PFSK-1 (cell line): ENCODE measurements around the gene CD28.

Experiments
- FOXP2 ChIP-seq: optimal IDR thresholded peaks from 2 replicates; pipeline ENCODE3; 2011; ENCODE audit warnings: borderline replicate concordance, control low read depth, inconsistent platforms; ENCODE audit not compliant: insufficient read depth; ENCODE audit errors: extremely low read length, extremely low read depth
- POLR2AphosphoS5 ChIP-seq: IDR thresholded peaks from 2 replicates; pipeline ENCODE4 v1.6.1; 2012; ENCODE audit warnings: low read depth, mild to moderate bottlenecking, control low read depth, low read length, moderate library complexity
- SIN3A ChIP-seq: IDR thresholded peaks from 2 replicates; pipeline ENCODE4 v1.6.1; 2012; ENCODE audit warnings: mild to moderate bottlenecking, low read length, moderate library complexity, borderline replicate concordance; ENCODE audit not compliant: insufficient read depth
- TAF1 ChIP-seq: IDR thresholded peaks from 2 replicates; pipeline ENCODE4 v1.6.1; 2012; ENCODE audit warnings: low read length, control low read depth, borderline replicate concordance; ENCODE audit not compliant: insufficient read depth
- TF ChIP-seq, protein P1 (sequence below), 2 experiments: IDR thresholded peaks; 2 replicates each; pipeline versions ENCODE4 v1.6.1 to v1.8.0; 2011 to 2012; ENCODE audit warnings: low read depth in 2 of 2, low read length in 2 of 2, control low read depth in 1 of 2, inconsistent platforms in 1 of 2, mild to moderate bottlenecking in 1 of 2, moderate library complexity in 1 of 2; ENCODE audit not compliant: insufficient read depth in 1 of 2

Gene CD28

GRCh38 chr2:203775684-203776083 lies 69.2 kb downstream of the CD28 start:
- TF ChIP-seq SIN3A: no peak
- no peak for TF ChIP-seq FOXP2
- no peak for TF ChIP-seq POLR2AphosphoS5
- TF ChIP-seq TAF1: no peak
- TF ChIP-seq, protein P1, sequence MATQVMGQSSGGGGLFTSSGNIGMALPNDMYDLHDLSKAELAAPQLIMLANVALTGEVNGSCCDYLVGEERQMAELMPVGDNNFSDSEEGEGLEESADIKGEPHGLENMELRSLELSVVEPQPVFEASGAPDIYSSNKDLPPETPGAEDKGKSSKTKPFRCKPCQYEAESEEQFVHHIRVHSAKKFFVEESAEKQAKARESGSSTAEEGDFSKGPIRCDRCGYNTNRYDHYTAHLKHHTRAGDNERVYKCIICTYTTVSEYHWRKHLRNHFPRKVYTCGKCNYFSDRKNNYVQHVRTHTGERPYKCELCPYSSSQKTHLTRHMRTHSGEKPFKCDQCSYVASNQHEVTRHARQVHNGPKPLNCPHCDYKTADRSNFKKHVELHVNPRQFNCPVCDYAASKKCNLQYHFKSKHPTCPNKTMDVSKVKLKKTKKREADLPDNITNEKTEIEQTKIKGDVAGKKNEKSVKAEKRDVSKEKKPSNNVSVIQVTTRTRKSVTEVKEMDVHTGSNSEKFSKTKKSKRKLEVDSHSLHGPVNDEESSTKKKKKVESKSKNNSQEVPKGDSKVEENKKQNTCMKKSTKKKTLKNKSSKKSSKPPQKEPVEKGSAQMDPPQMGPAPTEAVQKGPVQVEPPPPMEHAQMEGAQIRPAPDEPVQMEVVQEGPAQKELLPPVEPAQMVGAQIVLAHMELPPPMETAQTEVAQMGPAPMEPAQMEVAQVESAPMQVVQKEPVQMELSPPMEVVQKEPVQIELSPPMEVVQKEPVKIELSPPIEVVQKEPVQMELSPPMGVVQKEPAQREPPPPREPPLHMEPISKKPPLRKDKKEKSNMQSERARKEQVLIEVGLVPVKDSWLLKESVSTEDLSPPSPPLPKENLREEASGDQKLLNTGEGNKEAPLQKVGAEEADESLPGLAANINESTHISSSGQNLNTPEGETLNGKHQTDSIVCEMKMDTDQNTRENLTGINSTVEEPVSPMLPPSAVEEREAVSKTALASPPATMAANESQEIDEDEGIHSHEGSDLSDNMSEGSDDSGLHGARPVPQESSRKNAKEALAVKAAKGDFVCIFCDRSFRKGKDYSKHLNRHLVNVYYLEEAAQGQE (IDR thresholded peaks at IDR 0.05; ENCODE audit: insufficient read depth in 1 of 2, low read depth in 2 of 2, low read length in 2 of 2): no peak

DNA sequence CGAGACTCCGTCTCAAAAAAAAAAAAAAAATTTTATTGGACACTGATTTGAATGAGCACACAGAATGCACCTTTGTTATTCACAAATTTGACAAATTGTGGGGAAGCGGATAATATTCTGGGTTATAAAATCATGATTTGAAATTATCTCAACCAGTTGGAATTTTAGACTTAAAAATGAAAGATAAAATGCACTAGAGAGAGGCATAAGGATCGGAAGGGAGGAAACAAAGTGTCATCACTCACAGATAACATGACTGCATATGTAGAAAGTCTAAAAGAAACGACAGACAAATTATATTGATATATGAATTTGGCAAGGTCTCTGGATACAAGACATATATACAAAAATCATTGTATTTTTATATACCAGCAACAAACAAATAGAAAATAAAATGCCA lies 70.6 kb downstream of the CD28 start:
- TF ChIP-seq, protein P1 (IDR thresholded peaks at IDR 0.05; ENCODE audit: insufficient read depth in 1 of 2, low read depth in 2 of 2, low read length in 2 of 2): no peak
- no peak for TF ChIP-seq FOXP2
- no peak for TF ChIP-seq POLR2AphosphoS5
- TF ChIP-seq SIN3A: no peak
- TF ChIP-seq TAF1: no peak

DNA sequence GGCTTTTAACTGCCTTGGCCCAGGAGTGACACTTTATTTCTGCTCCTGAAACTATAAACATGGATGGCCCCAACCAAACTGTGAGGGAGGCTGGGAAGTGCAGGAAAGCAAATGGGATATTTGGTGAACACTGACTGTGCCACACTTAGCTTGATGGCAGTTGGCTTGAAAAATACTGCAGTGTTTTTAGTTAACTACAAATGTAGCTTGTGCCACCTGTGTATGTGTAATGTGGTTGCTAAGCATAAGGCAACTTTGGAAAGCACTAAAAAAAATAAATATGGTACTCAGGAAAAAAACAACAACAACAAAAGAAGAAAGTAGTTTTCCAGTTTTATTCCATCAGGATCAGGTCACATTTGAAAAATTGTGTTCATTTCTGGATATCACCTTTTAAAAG lies 73.8 kb downstream of the CD28 start:
- TF ChIP-seq SIN3A (no peak), POLR2AphosphoS5 (no peak), FOXP2 (no peak), TAF1 (no peak)
- TF ChIP-seq, protein P1 (IDR thresholded peaks at IDR 0.05; ENCODE audit: insufficient read depth in 1 of 2, low read depth in 2 of 2, low read length in 2 of 2): no peak

DNA sequence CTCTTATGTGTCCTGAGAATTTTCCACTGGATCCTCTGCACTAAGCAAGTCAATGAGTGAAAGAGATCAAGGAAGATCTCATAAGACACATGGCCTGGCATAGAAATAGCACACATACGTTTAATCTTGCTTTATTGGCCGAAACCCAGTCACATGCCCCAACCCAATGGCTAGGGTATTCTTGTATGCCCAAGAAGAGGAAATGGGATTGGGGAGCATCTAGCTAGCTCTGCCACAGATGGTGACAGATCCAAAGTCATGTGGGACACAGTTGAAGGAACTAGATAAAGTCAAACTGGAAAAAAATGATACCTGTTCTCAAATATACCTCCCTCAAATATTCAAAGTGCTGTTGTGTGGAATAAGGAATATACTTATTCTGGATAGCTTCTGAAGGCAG lies 74.7 kb downstream of the CD28 start:
- TF ChIP-seq SIN3A: no peak
- TF ChIP-seq POLR2AphosphoS5: no peak
- no peak for TF ChIP-seq FOXP2
- TF ChIP-seq, protein P1 (IDR thresholded peaks at IDR 0.05; ENCODE audit: insufficient read depth in 1 of 2, low read depth in 2 of 2, low read length in 2 of 2): no peak
- no peak for TF ChIP-seq TAF1
